ENCODE results near the gene TEX10.
"Not testable (repeated sequence)": the region's sequence is repeated elsewhere in the genome, so short reads cannot be mapped to it uniquely, and the experiment has no call there.

TEX10 gene

DNA sequence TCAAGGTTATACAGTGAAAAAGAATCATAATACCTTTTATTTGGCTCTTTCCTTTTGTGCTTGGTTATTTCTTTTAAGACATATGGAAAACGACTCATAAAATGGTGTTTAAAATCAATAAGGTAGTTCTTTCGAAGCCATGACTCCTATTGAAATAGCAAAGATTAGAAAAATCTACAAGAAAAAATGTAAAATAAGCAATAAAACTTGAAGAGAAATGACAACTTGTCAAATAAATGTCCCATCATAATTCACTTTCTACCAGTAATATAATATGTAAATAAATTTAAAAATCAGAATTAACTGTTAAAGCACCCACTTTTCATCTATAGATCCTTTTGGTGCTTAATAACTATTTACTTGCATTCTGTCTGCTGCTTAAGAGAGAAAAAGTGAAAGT is 12.5 kb downstream of the TEX10 start:
- H3K9me3 ChIP-seq (replicated peaks in 1 of 2; ENCODE audit: control insufficient read depth in 2 of 2, insufficient read depth in 1 of 2, low read depth in 1 of 2, low read length in 2 of 2), result peaks cover 0 to under 1% of the 10 kb centered on the region in 2 donors
- peaks cover 2% of the 10 kb centered on the region for H3K79me1 ChIP-seq (ENCODE audit: low read depth, low read length)
- no peak overlapping the region for H2BK120ac ChIP-seq (ENCODE audit: low read depth, low read length)
- no peak for DNase-seq (ENCODE audit: low spot score)
- peaks cover 5 to 95% of the 10 kb centered on the region in 2 donors for H3K36me3 ChIP-seq (replicated peaks in 1 of 2; ENCODE audit: control insufficient read depth in 2 of 2, insufficient read depth in 2 of 2, low read length in 2 of 2)
- H3K23ac ChIP-seq (ENCODE audit: low read depth, low read length, poor library complexity), result no peak overlapping the region
- H3K14ac ChIP-seq (ENCODE audit: low read length), result no peak overlapping the region
- no peak overlapping the region for H2AK5ac ChIP-seq (ENCODE audit: low read depth, low read length)
- H3K27ac ChIP-seq (replicated peaks; ENCODE audit: low read length), result no peak overlapping the region
- WGBS, 2 donors (ENCODE audit: extremely low coverage in 2 of 2, insufficient read length in 2 of 2, insufficient replicate concordance in 1 of 2), result no CpG with 5 or more reads among the region's 2 CpGs
- no peak overlapping the region for H3K4ac ChIP-seq (ENCODE audit: low read length)
- H3K9ac ChIP-seq (ENCODE audit: low read depth, low read length, poor library complexity), result no peak overlapping the region
- H2BK5ac ChIP-seq (ENCODE audit: low read length), result no peak overlapping the region
- H3K27me3 ChIP-seq (ENCODE audit: control insufficient read depth in 3 of 3, insufficient read depth in 3 of 3, low read depth in 1 of 3, low read length in 3 of 3), result no peaks in the 10 kb centered on the region
- no peak overlapping the region for H3K4me2 ChIP-seq (ENCODE audit: insufficient read depth, low read length, poor library complexity, severe bottlenecking)
- no peak overlapping the region for H4K91ac ChIP-seq (ENCODE audit: low read depth, low read length, poor library complexity)
- no peak overlapping the region for H3K4me3 ChIP-seq (ENCODE audit: low read length in 2 of 2)
- no peak overlapping the region for H2AFZ ChIP-seq (ENCODE audit: low read length)
- H2BK15ac ChIP-seq (ENCODE audit: low read length), result no peak overlapping the region
- H2BK12ac ChIP-seq (ENCODE audit: low read length), result no peak overlapping the region
- H3K18ac ChIP-seq (ENCODE audit: low read length), result no peak overlapping the region
- H3K4me1 ChIP-seq (ENCODE audit: control insufficient read depth in 2 of 2, insufficient read depth in 1 of 2, low read depth in 1 of 2, low read length in 2 of 2), result no peaks in the 10 kb centered on the region
- H4K8ac ChIP-seq (ENCODE audit: low read depth, low read length), result no peak overlapping the region

DNA sequence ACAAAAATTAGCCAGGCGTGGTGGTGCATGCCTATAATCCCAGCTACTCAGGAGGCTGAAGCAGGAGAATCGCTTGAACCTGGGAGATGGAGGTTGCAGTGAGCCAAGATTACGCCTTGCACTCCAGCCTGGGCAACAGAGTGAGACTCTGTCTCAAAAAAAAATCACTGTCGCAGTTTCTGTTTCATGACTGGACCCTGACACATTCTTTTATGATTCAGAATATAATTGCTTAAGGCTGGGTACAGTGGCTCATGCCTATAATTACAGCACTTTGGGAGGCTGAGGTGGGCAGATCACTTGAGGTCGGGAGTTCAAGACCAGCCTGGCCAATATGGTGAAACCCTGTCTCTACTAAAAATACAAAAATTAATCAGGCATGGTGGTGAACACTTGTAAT is 14.0 kb downstream of the TEX10 start:
- H3K23ac ChIP-seq (ENCODE audit: low read depth, low read length, poor library complexity); H2BK5ac ChIP-seq (ENCODE audit: low read length); H4K8ac ChIP-seq (ENCODE audit: low read depth, low read length); H3K4me3 ChIP-seq (ENCODE audit: low read length in 2 of 2); H2AK5ac ChIP-seq (ENCODE audit: low read depth, low read length); H3K9me3 ChIP-seq (replicated peaks in 1 of 2; ENCODE audit: control insufficient read depth in 2 of 2, insufficient read depth in 1 of 2, low read depth in 1 of 2, low read length in 2 of 2); H2BK120ac ChIP-seq (ENCODE audit: low read depth, low read length); H3K79me1 ChIP-seq (ENCODE audit: low read depth, low read length); H3K4ac ChIP-seq (ENCODE audit: low read length); H2BK15ac ChIP-seq (ENCODE audit: low read length); H3K4me1 ChIP-seq (ENCODE audit: control insufficient read depth in 2 of 2, insufficient read depth in 1 of 2, low read depth in 1 of 2, low read length in 2 of 2); H3K9ac ChIP-seq (ENCODE audit: low read depth, low read length, poor library complexity); H2BK12ac ChIP-seq (ENCODE audit: low read length); H3K27me3 ChIP-seq (ENCODE audit: control insufficient read depth in 3 of 3, insufficient read depth in 3 of 3, low read depth in 1 of 3, low read length in 3 of 3); DNase-seq (ENCODE audit: low spot score); H3K18ac ChIP-seq (ENCODE audit: low read length); H3K14ac ChIP-seq (ENCODE audit: low read length); H3K27ac ChIP-seq (replicated peaks; ENCODE audit: low read length); H3K4me2 ChIP-seq (ENCODE audit: insufficient read depth, low read length, poor library complexity, severe bottlenecking); H2AFZ ChIP-seq (ENCODE audit: low read length); H4K91ac ChIP-seq (ENCODE audit: low read depth, low read length, poor library complexity): not testable (repeated sequence)
- H3K36me3 ChIP-seq (replicated peaks in 1 of 2; ENCODE audit: control insufficient read depth in 2 of 2, insufficient read depth in 2 of 2, low read length in 2 of 2), result peaks cover 5 to 91% of the 10 kb centered on the region in 2 donors
- no CpG with 5 or more reads among the region's 5 CpGs for WGBS, 2 donors (ENCODE audit: extremely low coverage in 2 of 2, insufficient read length in 2 of 2, insufficient replicate concordance in 1 of 2)

DNA sequence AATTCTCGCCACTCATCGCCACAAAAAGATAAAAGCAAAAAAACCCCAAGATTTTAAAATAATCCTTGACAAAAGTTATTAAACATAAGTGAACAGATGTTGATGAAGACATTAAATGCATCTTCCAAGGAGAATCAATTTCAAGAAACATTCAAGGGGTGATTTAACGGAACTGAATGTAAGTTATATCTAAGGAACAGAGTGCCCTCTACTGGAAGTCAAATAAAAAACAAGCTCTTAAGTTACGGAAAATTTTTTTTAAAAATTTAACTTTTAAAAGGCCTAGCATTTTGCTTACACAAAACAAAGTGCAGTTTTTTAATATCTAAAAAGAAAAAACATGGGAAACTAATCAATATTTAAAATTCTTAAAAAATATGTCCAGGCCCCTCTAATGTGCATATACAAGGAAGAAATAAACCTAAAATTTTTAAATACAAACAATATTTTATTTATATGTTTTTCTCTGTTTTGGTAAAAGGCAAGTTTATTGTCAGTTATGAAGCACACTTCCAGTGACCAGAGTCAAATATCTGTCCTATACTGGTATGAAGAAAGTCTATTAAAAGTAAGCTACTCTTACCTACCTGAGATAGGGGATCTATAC is 28.0 kb downstream of the TEX10 start:
- H2AFZ ChIP-seq (ENCODE audit: low read length), result no peak overlapping the region
- no peak overlapping the region for H3K4ac ChIP-seq (ENCODE audit: low read length)
- DNase-seq (ENCODE audit: low spot score), result no peak
- H3K9me3 ChIP-seq (replicated peaks in 1 of 2; ENCODE audit: control insufficient read depth in 2 of 2, insufficient read depth in 1 of 2, low read depth in 1 of 2, low read length in 2 of 2), result no peaks in the 10 kb centered on the region
- H3K27me3 ChIP-seq (ENCODE audit: control insufficient read depth in 3 of 3, insufficient read depth in 3 of 3, low read depth in 1 of 3, low read length in 3 of 3), result no peaks in the 10 kb centered on the region
- no peak overlapping the region for H2BK12ac ChIP-seq (ENCODE audit: low read length)
- no peak overlapping the region for H3K14ac ChIP-seq (ENCODE audit: low read length)
- no peak overlapping the region for H3K18ac ChIP-seq (ENCODE audit: low read length)
- no peak overlapping the region for H4K91ac ChIP-seq (ENCODE audit: low read depth, low read length, poor library complexity)
- H3K23ac ChIP-seq (ENCODE audit: low read depth, low read length, poor library complexity), result no peak overlapping the region
- no peak overlapping the region for H3K4me2 ChIP-seq (ENCODE audit: insufficient read depth, low read length, poor library complexity, severe bottlenecking)
- H3K4me3 ChIP-seq (ENCODE audit: low read length in 2 of 2), result no peak overlapping the region
- H3K36me3 ChIP-seq (replicated peaks in 1 of 2; ENCODE audit: control insufficient read depth in 2 of 2, insufficient read depth in 2 of 2, low read length in 2 of 2), result peaks cover 7 to 93% of the 10 kb centered on the region in 2 donors
- WGBS, 2 donors (ENCODE audit: extremely low coverage in 2 of 2, insufficient read length in 2 of 2, insufficient replicate concordance in 1 of 2), result no CpG with 5 or more reads among the region's 4 CpGs
- no peak overlapping the region for H2BK15ac ChIP-seq (ENCODE audit: low read length)
- H3K79me1 ChIP-seq (ENCODE audit: low read depth, low read length), result no peaks in the 10 kb centered on the region
- H3K4me1 ChIP-seq (ENCODE audit: control insufficient read depth in 2 of 2, insufficient read depth in 1 of 2, low read depth in 1 of 2, low read length in 2 of 2), result no peaks in the 10 kb centered on the region
- H4K8ac ChIP-seq (ENCODE audit: low read depth, low read length), result no peak overlapping the region
- no peak overlapping the region for H2BK120ac ChIP-seq (ENCODE audit: low read depth, low read length)
- H3K27ac ChIP-seq (replicated peaks; ENCODE audit: low read length), result no peak overlapping the region
- H2BK5ac ChIP-seq (ENCODE audit: low read length), result no peak overlapping the region
- no peak overlapping the region for H3K9ac ChIP-seq (ENCODE audit: low read depth, low read length, poor library complexity)
- H2AK5ac ChIP-seq (ENCODE audit: low read depth, low read length), result no peak overlapping the region

DNA sequence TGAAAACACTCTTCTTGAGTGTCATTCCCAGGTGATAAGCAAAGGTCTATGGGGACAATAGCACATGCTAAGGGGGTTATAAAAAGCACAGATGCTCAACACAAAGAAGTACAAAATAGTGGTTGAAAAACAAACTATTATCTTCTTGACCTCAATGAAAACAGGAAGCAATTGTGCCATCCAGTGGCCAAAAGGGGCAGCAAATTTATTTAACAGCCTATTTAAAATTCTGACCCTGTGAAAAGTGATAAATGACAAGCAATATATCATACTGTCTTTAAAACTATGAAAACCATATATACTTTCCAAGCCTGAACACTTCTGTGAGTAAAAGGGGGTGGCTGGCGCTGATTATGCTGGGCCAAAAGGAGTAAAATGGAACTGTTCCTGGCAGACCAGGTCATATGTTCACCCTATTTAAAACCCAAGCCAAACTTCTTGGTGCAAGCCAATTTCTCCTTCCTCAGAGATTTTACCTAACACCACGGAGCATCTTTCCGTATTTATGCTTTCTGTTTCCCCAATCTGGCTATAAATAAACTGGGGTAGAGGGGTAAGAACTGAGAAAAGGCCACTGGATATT is 29.7 kb downstream of the TEX10 start:
- Histone ChIP-seq H4K91ac (ENCODE audit: low read depth, low read length, poor library complexity) (no peak overlapping the region), H3K27me3 (ENCODE audit: control insufficient read depth in 3 of 3, insufficient read depth in 3 of 3, low read depth in 1 of 3, low read length in 3 of 3) (no peaks in the 10 kb centered on the region), H3K23ac (ENCODE audit: low read depth, low read length, poor library complexity) (no peak overlapping the region), H3K18ac (ENCODE audit: low read length) (no peak overlapping the region), H3K14ac (ENCODE audit: low read length) (no peak overlapping the region), H3K4me1 (ENCODE audit: control insufficient read depth in 2 of 2, insufficient read depth in 1 of 2, low read depth in 1 of 2, low read length in 2 of 2) (no peaks in the 10 kb centered on the region), H4K8ac (ENCODE audit: low read depth, low read length) (no peak overlapping the region), H3K9me3 (replicated peaks in 1 of 2; ENCODE audit: control insufficient read depth in 2 of 2, insufficient read depth in 1 of 2, low read depth in 1 of 2, low read length in 2 of 2) (no peaks in the 10 kb centered on the region), H3K4me3 (ENCODE audit: low read length in 2 of 2) (no peak overlapping the region), H2AFZ (ENCODE audit: low read length) (no peak overlapping the region), H2BK12ac (ENCODE audit: low read length) (no peak overlapping the region), H3K79me1 (ENCODE audit: low read depth, low read length) (no peaks in the 10 kb centered on the region), H3K9ac (ENCODE audit: low read depth, low read length, poor library complexity) (no peak overlapping the region), H2BK15ac (ENCODE audit: low read length) (no peak overlapping the region), H2BK120ac (ENCODE audit: low read depth, low read length) (no peak overlapping the region), H3K4ac (ENCODE audit: low read length) (no peak overlapping the region), H3K27ac (replicated peaks; ENCODE audit: low read length) (no peak overlapping the region), H2AK5ac (ENCODE audit: low read depth, low read length) (no peak overlapping the region), H2BK5ac (ENCODE audit: low read length) (no peak overlapping the region), H3K36me3 (replicated peaks in 1 of 2; ENCODE audit: control insufficient read depth in 2 of 2, insufficient read depth in 2 of 2, low read length in 2 of 2) (peaks cover 9 to 92% of the 10 kb centered on the region in 2 donors), H3K4me2 (ENCODE audit: insufficient read depth, low read length, poor library complexity, severe bottlenecking) (no peak overlapping the region)
- WGBS, 2 donors (ENCODE audit: extremely low coverage in 2 of 2, insufficient read length in 2 of 2, insufficient replicate concordance in 1 of 2), result no CpG with 5 or more reads among the region's 3 CpGs
- peak; percentile 23 for DNase-seq (ENCODE audit: low spot score)
